HEK293 (cell line): ENCODE data around the gene KCNJ1.

ENCODE experiments used
- CTCF ChIA-PET: fragments of 350-600 bp; formaldehyde crosslinking; extraction: SDS; loops from one replicate; lab custom pipeline; 2021; ENCODE audit warnings: antibody characterized with exemption; lab: Yijun Ruan, JAX
- POLR2A ChIA-PET: fragments of 300-600 bp; formaldehyde crosslinking; extraction: SDS; loops from one replicate; lab custom pipeline; 2020; ENCODE audit warnings: antibody characterized with exemption, inconsistent platforms; lab: Yijun Ruan, JAX
- H3K27ac ChIP-seq: fragments of 200-500 bp; sonication (Bioruptor generic); 2 replicates; pipeline ENCODE4 v1.5.1; 2014; ENCODE audit warnings: low read depth, low read length, control low read depth, inconsistent platforms; ENCODE audit errors: extremely low read depth
- H3K36me3 ChIP-seq, 2 experiments: fragments of 200-500 bp in 1 of 2; sonication (Bioruptor generic) in 1 of 2; 1 replicate in 1 of 2; 2 replicates in 1 of 2; pipeline ENCODE4 v1.5.1; 2014 to 2017; ENCODE audit warnings: inconsistent platforms in 2 of 2, low read length in 2 of 2; ENCODE audit not compliant: control insufficient read depth in 2 of 2, insufficient read depth in 1 of 2
- H3K4me1 ChIP-seq: fragments of 200-500 bp; sonication (Bioruptor generic); 2 replicates; pipeline ENCODE4 v1.5.1; 2014; ENCODE audit warnings: mild to moderate bottlenecking, low read length, inconsistent platforms; ENCODE audit not compliant: control insufficient read depth, insufficient read depth
- H3K4me3 ChIP-seq: 2 replicates; pipeline ENCODE4 v1.5.1; 2011; ENCODE audit warnings: low read depth, mild to moderate bottlenecking, control low read depth, low read length, moderate library complexity
- H3K9me3 ChIP-seq: fragments of 200-500 bp; sonication (Bioruptor generic); 2 replicates; pipeline ENCODE4 v1.5.1; 2014; ENCODE audit warnings: low read depth, low read length, inconsistent platforms; ENCODE audit not compliant: control insufficient read depth, insufficient read depth
- ATF2 ChIP-seq: fragments of 450-650 bp; formaldehyde crosslinking; IDR thresholded peaks from 2 replicates; pipeline ENCODE4 v1.5.1; 2016; ENCODE audit warnings: missing biosample characterization, missing genetic modification characterization, low read depth
- BCL11A ChIP-seq: fragments of 450-650 bp; formaldehyde crosslinking; IDR thresholded peaks from 2 replicates; pipeline ENCODE4 v1.5.1; 2016; ENCODE audit warnings: low read depth, missing biosample characterization, missing genetic modification characterization
- MYNN ChIP-seq: fragments of 450-650 bp; formaldehyde crosslinking; IDR thresholded peaks from 2 replicates; pipeline ENCODE4 v1.5.1; 2016; ENCODE audit warnings: missing biosample characterization, missing genetic modification characterization, borderline replicate concordance
- MZF1 ChIP-seq: fragments of 450-650 bp; formaldehyde crosslinking; IDR thresholded peaks from 2 replicates; pipeline ENCODE4 v1.5.1; 2017; ENCODE audit warnings: missing biosample characterization, missing genetic modification characterization, borderline replicate concordance
- PATZ1 ChIP-seq: fragments of 450-650 bp; formaldehyde crosslinking; IDR thresholded peaks from 2 replicates; pipeline ENCODE4 v1.5.1; 2016; ENCODE audit warnings: missing biosample characterization, missing genetic modification characterization
- SALL2 ChIP-seq: fragments of 450-650 bp; formaldehyde crosslinking; IDR thresholded peaks from 2 replicates; pipeline ENCODE4 v1.5.0; 2017; ENCODE audit warnings: missing biosample characterization, mild to moderate bottlenecking, missing genetic modification characterization, borderline replicate concordance
- ZNF112 ChIP-seq: fragments of 450-650 bp; formaldehyde crosslinking; IDR thresholded peaks from 2 replicates; pipeline ENCODE4 v1.5.0; 2017; ENCODE audit warnings: missing biosample characterization, missing genetic modification characterization
- ZNF175 ChIP-seq: fragments of 450-650 bp; formaldehyde crosslinking; IDR thresholded peaks from 2 replicates; pipeline ENCODE4 v1.5.1; 2016; ENCODE audit warnings: missing biosample characterization, missing genetic modification characterization
- ZNF366 ChIP-seq: fragments of 450-650 bp; formaldehyde crosslinking; conservative IDR thresholded peaks from 2 replicates; pipeline ENCODE4 v1.5.1; 2016; ENCODE audit warnings: missing biosample characterization, missing genetic modification characterization
- ZNF529 ChIP-seq: fragments of 450-650 bp; formaldehyde crosslinking; IDR thresholded peaks from 2 replicates; pipeline ENCODE4 v1.5.1; 2017; ENCODE audit warnings: missing genetic modification characterization, missing biosample characterization; ENCODE audit not compliant: insufficient replicate concordance
- ZNF701 ChIP-seq: fragments of 450-650 bp; formaldehyde crosslinking; IDR thresholded peaks from 2 replicates; pipeline ENCODE4 v1.5.1; 2016; ENCODE audit warnings: missing biosample characterization, missing genetic modification characterization
- TF ChIP-seq, protein P1 (sequence below): fragments of 450-650 bp; formaldehyde crosslinking; IDR thresholded peaks from 2 replicates; pipeline ENCODE4 v1.5.1; 2016; ENCODE audit warnings: missing biosample characterization, missing genetic modification characterization

Gene KCNJ1

DNA sequence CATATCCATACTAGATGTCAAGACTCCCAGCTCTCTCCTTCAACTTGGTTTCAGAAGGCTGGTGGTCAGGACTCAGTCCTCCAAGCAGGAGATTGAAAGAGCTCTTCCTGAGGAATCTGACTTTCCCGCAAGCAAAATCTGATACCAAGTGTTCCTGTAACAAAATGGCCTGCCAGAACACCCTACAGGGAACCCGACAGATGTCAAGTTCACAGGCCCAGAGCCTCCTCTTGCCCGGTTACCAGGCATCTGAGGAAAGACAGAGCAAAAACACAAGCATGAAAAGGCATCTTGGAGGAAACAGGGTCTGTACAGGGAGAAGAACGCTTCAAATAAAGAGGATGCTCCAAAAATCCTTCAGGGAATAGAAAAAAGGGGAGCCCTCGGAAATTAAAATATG is 15.4 kb upstream of the KCNJ1 start:
- ChIA-PET CTCF (interaction anchor here (0.9 to 4.9 kb wide), 2 partner anchors 65 to 73 kb away, joined by 3 to 46 read pairs; no protein-coding TSS in a partner anchor), POLR2A (interaction anchor here (0.6 kb wide), 1 partner anchor 197 kb away, joined by 4 read pairs; no protein-coding TSS in a partner anchor)
- Histone ChIP-seq H3K4me3 (no peak overlapping the region), H3K36me3 (no peaks in the 10 kb centered on the region), H3K9me3 (no peaks in the 10 kb centered on the region), H3K27ac (no peak overlapping the region), H3K4me1 (no peaks in the 10 kb centered on the region)
- TF ChIP-seq BCL11A (tag by site-specific recombination) (no peak), ZNF701 (no peak), MZF1 (tag by site-specific recombination) (no peak)

DNA sequence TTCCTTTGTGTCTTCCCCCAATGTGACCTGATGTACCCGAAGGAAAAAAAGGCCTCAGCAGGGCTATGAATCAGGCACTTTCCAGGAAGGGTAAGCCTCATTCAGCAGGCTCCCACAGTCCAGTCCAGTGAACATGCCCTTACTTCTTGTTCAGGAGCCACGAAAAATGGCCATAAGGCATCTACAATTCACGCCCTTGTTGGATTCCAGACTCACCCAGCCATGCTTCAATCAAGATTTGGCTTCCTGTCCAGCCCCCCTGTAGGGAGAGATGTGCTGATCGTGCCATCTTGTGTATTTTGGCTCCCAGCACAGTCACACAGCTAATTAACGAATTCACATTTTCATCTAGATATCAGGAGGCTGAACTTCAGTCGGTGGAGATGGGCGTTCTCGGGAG is 14.1 kb upstream of the KCNJ1 start:
- H3K4me3 ChIP-seq = no peak overlapping the region
- H3K27ac ChIP-seq = no peak overlapping the region
- ChIA-PET CTCF (interaction anchor here (0.6 to 4.9 kb wide), 7 partner anchors 11 to 824 kb away, joined by 3 to 46 read pairs (median 3); no protein-coding TSS in a partner anchor), POLR2A (no interaction called here)
- H3K9me3 ChIP-seq = no peaks in the 10 kb centered on the region
- TF ChIP-seq ATF2 (tag by site-specific recombination) (no peak), SALL2 (tag by site-specific recombination) (no peak), ZNF366 (tag by site-specific recombination) (no peak), PATZ1 (tag by site-specific recombination) (no peak), ZNF529 (tag by site-specific recombination) (no peak), MYNN (tag by site-specific recombination) (no peak), ZNF175 (tag by site-specific recombination) (no peak)
- TF ChIP-seq, protein P1, sequence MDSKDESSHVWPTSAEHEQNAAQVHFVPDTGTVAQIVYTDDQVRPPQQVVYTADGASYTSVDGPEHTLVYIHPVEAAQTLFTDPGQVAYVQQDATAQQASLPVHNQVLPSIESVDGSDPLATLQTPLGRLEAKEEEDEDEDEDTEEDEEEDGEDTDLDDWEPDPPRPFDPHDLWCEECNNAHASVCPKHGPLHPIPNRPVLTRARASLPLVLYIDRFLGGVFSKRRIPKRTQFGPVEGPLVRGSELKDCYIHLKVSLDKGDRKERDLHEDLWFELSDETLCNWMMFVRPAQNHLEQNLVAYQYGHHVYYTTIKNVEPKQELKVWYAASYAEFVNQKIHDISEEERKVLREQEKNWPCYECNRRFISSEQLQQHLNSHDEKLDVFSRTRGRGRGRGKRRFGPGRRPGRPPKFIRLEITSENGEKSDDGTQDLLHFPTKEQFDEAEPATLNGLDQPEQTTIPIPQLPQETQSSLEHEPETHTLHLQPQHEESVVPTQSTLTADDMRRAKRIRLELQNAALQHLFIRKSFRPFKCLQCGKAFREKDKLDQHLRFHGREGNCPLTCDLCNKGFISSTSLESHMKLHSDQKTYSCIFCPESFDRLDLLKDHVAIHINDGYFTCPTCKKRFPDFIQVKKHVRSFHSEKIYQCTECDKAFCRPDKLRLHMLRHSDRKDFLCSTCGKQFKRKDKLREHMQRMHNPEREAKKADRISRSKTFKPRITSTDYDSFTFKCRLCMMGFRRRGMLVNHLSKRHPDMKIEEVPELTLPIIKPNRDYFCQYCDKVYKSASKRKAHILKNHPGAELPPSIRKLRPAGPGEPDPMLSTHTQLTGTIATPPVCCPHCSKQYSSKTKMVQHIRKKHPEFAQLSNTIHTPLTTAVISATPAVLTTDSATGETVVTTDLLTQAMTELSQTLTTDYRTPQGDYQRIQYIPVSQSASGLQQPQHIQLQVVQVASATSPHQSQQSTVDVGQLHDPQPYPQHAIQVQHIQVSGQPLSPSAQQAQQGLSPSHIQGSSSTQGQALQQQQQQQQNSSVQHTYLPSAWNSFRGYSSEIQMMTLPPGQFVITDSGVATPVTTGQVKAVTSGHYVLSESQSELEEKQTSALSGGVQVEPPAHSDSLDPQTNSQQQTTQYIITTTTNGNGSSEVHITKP (tag by site-specific recombination) = no peak
- no peaks in the 10 kb centered on the region for H3K36me3 ChIP-seq
- H3K4me1 ChIP-seq = no peaks in the 10 kb centered on the region

GRCh38 chr11:128879817-128880216 is 12.7 kb upstream of the KCNJ1 start:
- H3K36me3 ChIP-seq = no peaks in the 10 kb centered on the region
- H3K4me3 ChIP-seq = no peak overlapping the region
- TF ChIP-seq ZNF112 (tag by site-specific recombination) = no peak
- H3K27ac ChIP-seq = no peak overlapping the region
- H3K9me3 ChIP-seq = no peaks in the 10 kb centered on the region
- ChIA-PET CTCF (interaction anchor here (0.8 to 4.9 kb wide), 2 partner anchors 31 to 76 kb away, joined by 3 to 46 read pairs; no protein-coding TSS in a partner anchor), POLR2A (no interaction called here)
- no peaks in the 10 kb centered on the region for H3K4me1 ChIP-seq
